GM23338 (cell line): Measurements from ENCODE around the gene SRPK1. TPM values are rescaled to one million over a fixed set of nuclear protein-coding genes. Genes with fewer than 3 reads are reported as not detected.

Experiments used
- ATAC-seq: fragments of 200-7000 bp; cut with Tn5 transposase; 3 replicates; pipeline ENCODE4 v1.9.1; 2020
- DNase-seq: peaks from one replicate; pipeline ENCODE4 v3.0.0-alpha.2; 2015; ENCODE audit warnings: low spot score
- H2AFZ ChIP-seq: fragments of 200-600 bp; sonication (generic); 2 replicates; pipeline ENCODE4 v1.8.0; 2016; ENCODE audit warnings: antibody characterized with exemption, mild to moderate bottlenecking, moderate library complexity
- H3F3A ChIP-seq: fragments of 200-600 bp; sonication (generic); replicated peaks from 2 replicates; pipeline ENCODE4 v1.8.0; 2017; ENCODE audit warnings: antibody characterized with exemption, mixed run types, low read depth
- H3K27ac ChIP-seq: fragments of 200-600 bp; sonication (generic); 2 replicates; pipeline ENCODE4 v1.6.1; 2016; ENCODE audit warnings: low read depth
- H3K27me3 ChIP-seq: fragments of 200-600 bp; sonication (generic); 2 replicates; pipeline ENCODE4 v1.8.0; 2016; ENCODE audit warnings: mild to moderate bottlenecking, mixed run types, moderate library complexity; ENCODE audit not compliant: insufficient read depth
- H3K36me3 ChIP-seq: fragments of 200-600 bp; sonication (generic); 2 replicates; pipeline ENCODE4 v1.8.0; 2016; ENCODE audit warnings: mild to moderate bottlenecking; ENCODE audit not compliant: insufficient read depth
- H3K4me1 ChIP-seq: fragments of 200-600 bp; sonication (generic); 2 replicates; pipeline ENCODE4 v1.8.0; 2016; ENCODE audit warnings: mild to moderate bottlenecking, moderate library complexity; ENCODE audit not compliant: insufficient read depth
- H3K4me2 ChIP-seq: fragments of 200-600 bp; sonication (generic); 2 replicates; pipeline ENCODE4 v1.7.1; 2017; ENCODE audit warnings: mixed run types
- H3K4me3 ChIP-seq: fragments of 200-600 bp; sonication (generic); 2 replicates; pipeline ENCODE4 v1.6.1; 2016; ENCODE audit warnings: mixed run types
- H3K79me2 ChIP-seq: fragments of 200-600 bp; sonication (generic); replicated peaks from 2 replicates; pipeline ENCODE4 v1.8.0; 2017; ENCODE audit warnings: mild to moderate bottlenecking; ENCODE audit not compliant: insufficient read depth
- H3K9me2 ChIP-seq: fragments of 200-600 bp; sonication (generic); 2 replicates; pipeline ENCODE4 v1.8.0; 2017; ENCODE audit not compliant: insufficient read depth
- H4K20me1 ChIP-seq: fragments of 200-600 bp; sonication (generic); replicated peaks from 2 replicates; pipeline ENCODE4 v1.8.0; 2017; ENCODE audit warnings: mild to moderate bottlenecking; ENCODE audit not compliant: insufficient read depth
- H3K27ac Mint-ChIP-seq: 2 replicates; pipeline ENCODE4 v1.8.0; 2020; ENCODE audit warnings: inconsistent platforms, mild to moderate bottlenecking, moderate library complexity, mixed read lengths
- H3K27me3 Mint-ChIP-seq: 3 replicates; pipeline ENCODE4 v1.8.0; 2022; ENCODE audit warnings: low read depth, mild to moderate bottlenecking, moderate library complexity, mixed read lengths, inconsistent platforms; ENCODE audit not compliant: insufficient read depth, poor library complexity
- H3K36me3 Mint-ChIP-seq: 3 replicates; pipeline ENCODE4 v1.8.0; 2021; ENCODE audit warnings: low read depth, mild to moderate bottlenecking, inconsistent platforms, moderate library complexity, mixed read lengths
- H3K4me1 Mint-ChIP-seq: 3 replicates; pipeline ENCODE4 v1.8.0; 2020; ENCODE audit warnings: mild to moderate bottlenecking, inconsistent platforms, mixed read lengths
- H3K4me3 Mint-ChIP-seq: 3 replicates; pipeline ENCODE4 v1.8.0; 2021; ENCODE audit warnings: moderate library complexity, mild to moderate bottlenecking, inconsistent platforms, mixed read lengths
- H3K9me3 Mint-ChIP-seq: 3 replicates; pipeline ENCODE4 v1.8.0; 2020; ENCODE audit warnings: moderate library complexity, mild to moderate bottlenecking, inconsistent platforms, mixed read lengths
- CREB1 ChIP-seq: fragments of 250-450 bp; sonication (Bioruptor Pico); IDR thresholded peaks from 2 replicates; pipeline ENCODE4 v1.5.0; 2020; ENCODE audit warnings: low read depth, mild to moderate bottlenecking, moderate library complexity
- CTCF ChIP-seq, 2 experiments: fragments of 200-600 bp in 1 of 2; sonication (generic) in 1 of 2; conservative IDR thresholded peaks; 2 replicates each; pipeline versions ENCODE4 v1.5.1 to v1.6.1; 2016 to 2017; ENCODE audit warnings: antibody characterized with exemption in 2 of 2, low read depth in 2 of 2, mild to moderate bottlenecking in 2 of 2, moderate library complexity in 1 of 2
- EZH2phosphoT487 ChIP-seq: fragments of 200-600 bp; sonication (generic); IDR thresholded peaks from one replicate; pipeline ENCODE4 v1.8.1; 2018; ENCODE audit warnings: antibody characterized with exemption; ENCODE audit not compliant: unreplicated experiment
- JUNB ChIP-seq: IDR thresholded peaks from one replicate; pipeline ENCODE4 v1.6.1; 2016; ENCODE audit warnings: antibody characterized with exemption; ENCODE audit not compliant: unreplicated experiment
- NANOG ChIP-seq: IDR thresholded peaks from 2 replicates; pipeline ENCODE4 v1.6.1; 2016; ENCODE audit warnings: antibody characterized with exemption, borderline replicate concordance
- POLR2AphosphoS5 ChIP-seq: IDR thresholded peaks from 2 replicates; pipeline ENCODE4 v1.6.1; 2016; ENCODE audit warnings: antibody characterized with exemption, low read depth
- ZNF462 ChIP-seq: fragments of 250-450 bp; sonication (Bioruptor Pico); IDR thresholded peaks from 2 replicates; pipeline ENCODE4 v1.5.0; 2020; ENCODE audit warnings: mild to moderate bottlenecking, moderate library complexity
- polyA plus RNA-seq: library from polyadenylated mRNA; unstranded; fragments of >200 nt; fragmentation: Nextera tagmentation; extraction: Ambion mirVana; gene quantifications from 2 replicates; pipeline ENCODE4 v1.2.1, GENCODE V29; 2016
- total RNA-seq: library from RNA; depleted of rRNA; stranded (reverse); fragments of >200 nt; shearing (Covaris generic); gene quantifications from 2 replicates; pipeline ENCODE4 v1.2.3, GENCODE V29; 2014

The SRPK1 gene
- total and polyA plus RNA-seq, 2 experiments from 2014 or later, result 175 to 202 TPM

GRCh38 chr6:35960187-35960586 lies 39.3 kb upstream of the SRPK1 start (continued):
- no peak for TF ChIP-seq ZNF462
- no peak for TF ChIP-seq CREB1 (CRISPR knock-in tag)
- no peak for TF ChIP-seq JUNB
- TF ChIP-seq EZH2phosphoT487, result no peak
- no peak for TF ChIP-seq NANOG
- TF ChIP-seq POLR2AphosphoS5, result no peak

DNA sequence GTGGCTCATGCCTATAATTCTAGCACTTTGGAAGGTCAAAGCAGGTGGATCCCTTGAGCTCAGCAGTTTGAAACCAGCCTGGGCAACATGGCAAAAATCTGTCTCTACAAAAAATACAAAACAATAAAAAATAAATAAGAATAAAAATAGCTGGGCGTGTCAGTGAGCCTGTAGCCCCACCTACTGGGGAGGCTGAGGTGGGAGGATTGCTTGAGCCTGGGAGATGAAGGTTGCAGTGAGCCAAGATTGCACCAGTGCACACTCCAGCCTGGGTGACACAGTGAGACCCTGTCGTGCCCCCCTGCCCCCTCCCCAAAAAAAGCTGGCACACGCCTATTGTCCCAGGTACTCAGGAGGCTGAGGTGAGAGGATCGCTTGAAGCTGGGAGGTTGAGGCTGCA lies 35.1 kb upstream of the SRPK1 start:
- peaks cover 8% of the 10 kb centered on the region for H3K4me1 Mint-ChIP-seq
- no peaks in the 10 kb centered on the region for H3K36me3 Mint-ChIP-seq

More for the DNA sequence above, 35.1 kb upstream of the SRPK1 start:
- no peak overlapping the region for H3K27ac Mint-ChIP-seq
- Histone ChIP-seq H3K27me3 (no peaks in the 10 kb centered on the region), H3K27ac (no peak overlapping the region), H3F3A (no peaks in the 10 kb centered on the region), H3K36me3 (no peaks in the 10 kb centered on the region), H2AFZ (no peak overlapping the region), H3K9me2 (no peaks in the 10 kb centered on the region), H3K4me1 (peaks cover 6% of the 10 kb centered on the region; the same call in 1 of the 2 replicates), H4K20me1 (no peaks in the 10 kb centered on the region), H3K79me2 (no peaks in the 10 kb centered on the region), H3K4me3 (no peak overlapping the region), H3K4me2 (no peak overlapping the region)
- TF ChIP-seq CREB1 (CRISPR knock-in tag) (no peak), CTCF (conservative IDR thresholded peaks at IDR 0.05; ENCODE audit: low read depth in 2 of 2) (peak; percentile 48 to 65)
- no peak for DNase-seq
- no peaks in the 10 kb centered on the region for H3K9me3 Mint-ChIP-seq
- H3K4me3 Mint-ChIP-seq, result no peak overlapping the region
- H3K27me3 Mint-ChIP-seq, result no peaks in the 10 kb centered on the region
- ATAC-seq, result no peak
